HepG2 (cell line): Measurements from ENCODE around the gene GNG7. TPM values are rescaled to one million over a fixed set of nuclear protein-coding genes. Genes with fewer than 3 reads are reported as not detected.
A peak's percentile ranks its signal among the peaks of the same experiment; 100 is the strongest.

Experiments used
- ADNP ChIP-seq: sonication (generic); formaldehyde crosslinking; IDR thresholded peaks from 2 replicates; pipeline ENCODE4 v1.4.0; 2020; ENCODE audit warnings: missing genetic modification reagents
- CTCF ChIP-seq: sonication (generic); formaldehyde crosslinking; IDR thresholded peaks from 2 replicates; pipeline ENCODE4 v1.5.0; 2020; ENCODE audit warnings: mild to moderate bottlenecking, missing genetic modification reagents, moderate library complexity
- ESRRA ChIP-seq: sonication (generic); formaldehyde crosslinking; IDR thresholded peaks from 2 replicates; pipeline ENCODE4 v1.5.1; 2020; ENCODE audit warnings: mild to moderate bottlenecking, low read depth, missing genetic modification reagents
- KDM4B ChIP-seq: sonication (generic); formaldehyde crosslinking; IDR thresholded peaks from 2 replicates; pipeline ENCODE4 v1.4.0; 2020; ENCODE audit warnings: missing genetic modification reagents
- NCOA1 ChIP-seq: sonication (generic); formaldehyde crosslinking; IDR thresholded peaks from 2 replicates; pipeline ENCODE4 v1.9.0; 2021; ENCODE audit warnings: missing genetic modification reagents
- RFX5 ChIP-seq: IDR thresholded peaks from 2 replicates; pipeline ENCODE4 v1.6.1; 2011; ENCODE audit warnings: low read depth, low read length, improper control_type of control experiment
- SOX13 ChIP-seq, 3 experiments: fragments of 450-650 bp in 1 of 3; sonication (generic) in 1 of 3; formaldehyde crosslinking in 1 of 3; IDR thresholded peaks in 2 of 3; conservative IDR thresholded peaks in 1 of 3; 2 replicates each; pipeline versions ENCODE4 v1.5.0 to v1.6.1; 2016 to 2020; ENCODE audit warnings: antibody characterized with exemption in 1 of 3, mild to moderate bottlenecking in 1 of 3, missing compliant biosample characterization in 1 of 3, missing genetic modification reagents in 1 of 3, moderate library complexity in 1 of 3
- SP4 ChIP-seq: sonication (generic); formaldehyde crosslinking; IDR thresholded peaks from 2 replicates; pipeline ENCODE4 v1.8.1; 2023; ENCODE audit warnings: mild to moderate bottlenecking, missing genetic modification reagents
- TRAFD1 ChIP-seq: sonication (generic); formaldehyde crosslinking; IDR thresholded peaks from 2 replicates; pipeline ENCODE4 v1.5.1; 2020; ENCODE audit warnings: missing genetic modification reagents, mild to moderate bottlenecking, borderline replicate concordance
- USF2 ChIP-seq, 2 experiments: sonication (generic) in 1 of 2; formaldehyde crosslinking in 1 of 2; IDR thresholded peaks; 2 replicates each; pipeline versions ENCODE4 v1.5.1 to v1.6.1; 2011 to 2020; ENCODE audit warnings: borderline replicate concordance in 1 of 2, low read depth in 1 of 2, low read length in 1 of 2, mild to moderate bottlenecking in 1 of 2, missing genetic modification reagents in 1 of 2, moderate library complexity in 1 of 2
- ZBTB33 ChIP-seq: sonication (generic); formaldehyde crosslinking; IDR thresholded peaks from 2 replicates; pipeline ENCODE4 v1.4.0; 2020; ENCODE audit warnings: missing genetic modification reagents
- ZNF12 ChIP-seq: sonication (generic); formaldehyde crosslinking; IDR thresholded peaks from 2 replicates; pipeline ENCODE4 v1.5.0; 2020; ENCODE audit warnings: missing genetic modification reagents
- ZNF354B ChIP-seq: sonication (generic); formaldehyde crosslinking; IDR thresholded peaks from 2 replicates; pipeline ENCODE4 v1.8.0; 2022; ENCODE audit warnings: mild to moderate bottlenecking, missing genetic modification reagents
- ZNF740 ChIP-seq: sonication (generic); formaldehyde crosslinking; IDR thresholded peaks from 2 replicates; pipeline ENCODE4 v1.4.0; 2020; ENCODE audit warnings: missing genetic modification reagents
- ZNF770 ChIP-seq: sonication (generic); formaldehyde crosslinking; IDR thresholded peaks from 2 replicates; pipeline ENCODE4 v1.5.0; 2020; ENCODE audit warnings: mild to moderate bottlenecking, missing genetic modification reagents
- polyA plus RNA-seq, 8 experiments: library from polyadenylated mRNA; depleted of rRNA in 3 of 8; stranded (reverse) in 7 of 8; unstranded in 1 of 8; fragments of >200 nt; fragmentation: Illumina TruSeq in 4 of 8; extraction: Trizol in 4 of 8; gene quantifications; 2 replicates each; pipeline versions ENCODE4 v1.2.1 to v1.2.3, GENCODE V29; 2011 to 2016; ENCODE audit warnings: low read depth in 4 of 8, missing spikeins in 1 of 8, mixed read lengths in 1 of 8; ENCODE audit not compliant: insufficient read depth in 1 of 8
- total RNA-seq, 5 experiments: library from RNA; depleted of rRNA; stranded (reverse); fragments of >200 nt; fragmentation: Illumina TruSeq; extraction: Trizol; gene quantifications; 2 replicates each; pipeline ENCODE4 v1.2.3, GENCODE V29; 2016; ENCODE audit warnings: low read depth in 1 of 5

Gene GNG7
- total and polyA plus RNA-seq, 2 of the 13 experiments (the other 11 are each of a cell fraction or from before 2014, with no cell fraction given) = 1.4 to 3.3 TPM

GRCh38 chr19:2575734-2576481 lies 126.6 kb downstream of the GNG7 start (continued):
- TF ChIP-seq ZNF740 (CRISPR knock-in tag) (no peak), ZNF12 (CRISPR knock-in tag) (peak; percentile 75), KDM4B (CRISPR knock-in tag) (no peak), ZBTB33 (peak; percentile 48; the same call in 1 of the 2 replicates), RFX5 (peak; percentile 4; the same call in 1 of the 2 replicates), SP4 (CRISPR knock-in tag) (peak; percentile 65; the same call in 1 of the 2 replicates), USF2 (IDR thresholded peaks at IDR 0.05; ENCODE audit: low read depth, low read length) (peak; percentile 44; the same call in 1 of the 2 replicates), USF2 (CRISPR knock-in tag; IDR thresholded peaks at IDR 0.05; ENCODE audit: borderline replicate concordance) (0 out of 2 replicates have a peak, but pooled peaks have one; percentile 27), ZNF354B (CRISPR knock-in tag) (no peak), TRAFD1 (CRISPR knock-in tag) (no peak; the same call in 1 of the 2 replicates), ZNF770 (CRISPR knock-in tag) (no peak), NCOA1 (CRISPR knock-in tag) (no peak), CTCF (peak; percentile 69), ADNP (CRISPR knock-in tag) (no peak), SOX13 (IDR thresholded peaks at IDR 0.05) (no peak), SOX13 (CRISPR knock-in tag; conservative IDR thresholded peaks at IDR 0.05 in 1 of 2, IDR thresholded peaks at IDR 0.05 in 1 of 2) (peak in 1 of 2 experiments; percentile 64; a peak in 1 of 4 replicates), ESRRA (CRISPR knock-in tag) (0 out of 2 replicates have a peak, but pooled peaks have one; percentile 42)
